T-helper 1 cell treated with Interleukin-12 subunit alpha and Interleukin-12 subunit beta and Interleukin-4 antibody, amounts not matched to agents 30 ng/mL and 1 ng/mL, for 36 hours (primary cell): ENCODE measurements around the gene KIAA1549. TPM values are rescaled to one million over a fixed set of nuclear protein-coding genes. Genes with fewer than 3 reads are reported as not detected.
"Not testable (repeated sequence)": the region's sequence is repeated elsewhere in the genome, so short reads cannot be mapped to it uniquely, and the experiment has no call there.

Experiments
- intact Hi-C: fragments of 100-400 bp; cut with micrococcal nuclease; formaldehyde crosslinking; loops from one replicate; pipeline ENCODE4 v1.15.1; 2024
- total RNA-seq: library from RNA; stranded (reverse); gene quantifications from 2 replicates; pipeline ENCODE4 v1.2.3, GENCODE V29; 2022

The KIAA1549 gene
- total RNA-seq, result 0.32 and 0.42 TPM in 2 replicates

- intact Hi-C loops, result loop anchor here (2.0 to 5.0 kb wide), 2 partner anchors 105 to 229 kb away; no protein-coding TSS in a partner anchor
Measured at GRCh38 chr7:138981332-138982203, at the start of gene KIAA1549. Gene KIAA1549, minus strand, starts transcription at chr7:138981389. Its CDS starts 120 bp downstream, at chr7:138981269.

GRCh38 chr7:139029353-139029752 lies 48.2 kb upstream of the KIAA1549 start:
- intact Hi-C loops, result no loop called here

- intact Hi-C loops, result no loop called here
Measured at GRCh38 chr7:139026551-139026950, 45.4 kb upstream of the KIAA1549 start.

GRCh38 chr7:139025861-139026260 lies 44.7 kb upstream of the KIAA1549 start:
- intact Hi-C loops, result not testable (repeated sequence)

GRCh38 chr7:139023076-139023475 lies 41.9 kb upstream of the KIAA1549 start:
- intact Hi-C loops, result no loop called here

GRCh38 chr7:139022286-139022685 lies 41.1 kb upstream of the KIAA1549 start:
- intact Hi-C loops, result no loop called here

- intact Hi-C loops, result no loop called here
Measured at GRCh38 chr7:139018910-139019309, 37.7 kb upstream of the KIAA1549 start.

- intact Hi-C loops, result loop anchor here (1.0 to 2.0 kb wide), 7 partner anchors 18 to 343 kb away; no protein-coding TSS in a partner anchor
Measured at GRCh38 chr7:139016931-139017511, 35.8 kb upstream of the KIAA1549 start.

GRCh38 chr7:139011373-139011772 lies 30.2 kb upstream of the KIAA1549 start:
- intact Hi-C loops, result no loop called here

GRCh38 chr7:139004321-139005090 lies 23.3 kb upstream of the KIAA1549 start:
- intact Hi-C loops, result no loop called here

GRCh38 chr7:138999414-138999813 lies 18.2 kb upstream of the KIAA1549 start:
- intact Hi-C loops, result no loop called here

GRCh38 chr7:138992052-138992531 lies 10.9 kb upstream of the KIAA1549 start:
- intact Hi-C loops, result no loop called here

GRCh38 chr7:138987686-138988085 lies 6.5 kb upstream of the KIAA1549 start:
- intact Hi-C loops, result no loop called here

- intact Hi-C loops, result loop anchor here (5.0 kb wide), 1 partner anchor 230 kb away; no protein-coding TSS in a partner anchor
Measured at GRCh38 chr7:138982204-138982623, 1.0 kb upstream of the KIAA1549 start.

- intact Hi-C loops, result loop anchor here (2.0 to 5.0 kb wide), 2 partner anchors 104 to 228 kb away; no protein-coding TSS in a partner anchor
Measured at GRCh38 chr7:138980563-138981291, 462 bp downstream of the KIAA1549 start.

- intact Hi-C loops, result loop anchor here (1.0 to 10.0 kb wide), 5 partner anchors 77 to 515 kb away; partner anchors contain the start of gene TRIM24
Measured at GRCh38 chr7:138979988-138980562, 1.1 kb downstream of the KIAA1549 start.

- intact Hi-C loops, result loop anchor here (1.0 to 10.0 kb wide), 3 partner anchors 76 to 515 kb away; partner anchors contain the start of gene TRIM24
Measured at GRCh38 chr7:138979226-138979979, 1.8 kb downstream of the KIAA1549 start.

- intact Hi-C loops, result loop anchor here (1.0 to 10.0 kb wide), 3 partner anchors 75 to 514 kb away; partner anchors contain the start of gene TRIM24
Measured at GRCh38 chr7:138978541-138979184, 2.5 kb downstream of the KIAA1549 start.

GRCh38 chr7:138976161-138976560 lies 5.0 kb downstream of the KIAA1549 start:
- intact Hi-C loops, result loop anchor here (10.0 kb wide), 1 partner anchor 511 kb away; the partner anchor contains the start of gene TRIM24
